HG03103 (cell line): ENCODE measurements around the gene ZNF174.

Source experiments
- ATAC-seq: cut with Tn5 transposase; IDR thresholded peaks from one replicate; pipeline ENCODE4 v1.9.1; 2021; ENCODE audit warnings: low read depth; ENCODE audit not compliant: unreplicated experiment

ZNF174 gene

DNA sequence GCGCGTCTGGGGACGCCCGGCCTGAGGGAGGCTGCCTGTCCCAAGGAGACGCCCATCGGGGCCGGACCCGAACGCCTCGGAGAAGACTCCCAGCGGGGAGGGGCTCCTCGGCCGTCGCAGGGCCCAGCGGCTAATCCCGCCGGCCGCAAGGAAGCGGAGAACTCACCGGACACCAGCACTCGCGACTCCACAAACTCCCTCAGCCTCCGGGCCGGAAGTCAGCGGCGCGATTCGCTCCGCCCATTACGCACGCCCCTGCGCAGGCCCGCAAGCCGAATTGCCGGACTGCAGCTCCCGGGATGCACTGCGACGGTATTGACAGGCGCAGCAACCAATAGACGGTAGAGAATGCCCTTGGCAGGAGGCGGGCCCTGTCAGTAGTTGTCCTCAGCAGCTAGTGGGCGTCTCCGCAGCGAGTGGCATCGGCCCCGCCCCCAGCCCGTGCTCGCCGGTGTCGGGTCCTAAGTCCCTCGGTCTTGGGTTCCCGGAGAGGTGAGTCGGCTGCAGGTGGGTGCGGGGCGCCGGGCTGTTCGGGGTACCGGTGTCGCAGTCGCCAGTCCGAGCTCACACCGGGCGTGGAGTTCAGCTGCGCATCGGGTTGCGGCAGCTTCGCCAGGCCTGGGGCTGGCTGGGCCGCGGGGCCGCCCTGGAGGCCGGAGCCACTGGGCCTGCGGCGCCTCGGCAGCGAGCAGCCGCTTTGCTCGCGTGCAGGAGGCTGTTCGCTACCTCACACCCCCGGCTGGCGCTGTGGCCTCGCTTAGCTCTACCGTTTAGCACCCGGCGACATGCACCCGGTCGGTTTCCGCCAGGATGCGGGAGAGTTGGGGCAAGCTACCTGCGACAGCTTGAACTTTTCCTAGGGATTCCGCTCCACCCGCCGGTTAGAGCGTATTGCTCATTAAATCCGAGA, at the start of gene ZNF174, which contains the start of gene ZSCAN32:
ZNF174 (plus strand) TSS at position 437 of the 910 bp plus-strand sequence. CDS start 790 bp downstream, outside the sequence.
ZSCAN32 (minus strand) TSS at position 226 of the 910 bp plus-strand sequence. CDS start 3,447 bp downstream, outside the sequence.
- peak; percentile 95 for ATAC-seq

DNA sequence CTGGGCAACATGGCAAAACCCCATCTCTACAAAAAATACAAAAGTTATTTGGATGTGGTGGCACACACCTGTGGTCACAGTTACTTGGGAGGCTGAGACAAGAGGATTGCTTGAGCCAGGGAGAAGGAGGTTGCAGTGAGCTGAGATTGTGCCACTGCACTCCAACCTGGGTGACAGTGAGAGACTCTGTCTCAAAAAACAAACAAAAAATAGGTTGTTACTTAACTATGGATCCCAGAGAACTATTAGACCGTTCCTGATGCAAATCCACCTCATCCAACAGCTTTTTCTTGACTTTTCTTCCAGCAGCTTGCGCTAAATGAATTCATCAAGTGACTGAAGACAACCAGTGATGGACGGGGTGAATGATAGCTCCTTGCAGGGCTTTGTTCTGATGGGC, 45.4 kb upstream of the ZNF174 start, which contains the start of gene OR2C1:
OR2C1 (plus strand) TSS at position 301 of the 400 bp plus-strand sequence; CDS start at position 353, 52 bp downstream.
- ATAC-seq = no peak

DNA sequence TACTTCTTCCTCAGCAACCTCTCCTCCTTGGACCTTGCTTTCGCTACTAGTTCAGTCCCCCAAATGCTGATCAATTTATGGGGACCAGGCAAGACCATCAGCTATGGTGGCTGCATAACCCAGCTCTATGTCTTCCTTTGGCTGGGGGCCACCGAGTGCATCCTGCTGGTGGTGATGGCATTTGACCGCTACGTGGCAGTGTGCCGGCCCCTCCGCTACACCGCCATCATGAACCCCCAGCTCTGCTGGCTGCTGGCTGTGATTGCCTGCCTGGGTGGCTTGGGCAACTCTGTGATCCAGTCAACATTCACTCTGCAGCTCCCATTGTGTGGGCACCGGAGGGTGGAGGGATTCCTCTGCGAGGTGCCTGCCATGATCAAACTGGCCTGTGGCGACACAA, 44.9 kb upstream of the ZNF174 start:
- no peak for ATAC-seq

DNA sequence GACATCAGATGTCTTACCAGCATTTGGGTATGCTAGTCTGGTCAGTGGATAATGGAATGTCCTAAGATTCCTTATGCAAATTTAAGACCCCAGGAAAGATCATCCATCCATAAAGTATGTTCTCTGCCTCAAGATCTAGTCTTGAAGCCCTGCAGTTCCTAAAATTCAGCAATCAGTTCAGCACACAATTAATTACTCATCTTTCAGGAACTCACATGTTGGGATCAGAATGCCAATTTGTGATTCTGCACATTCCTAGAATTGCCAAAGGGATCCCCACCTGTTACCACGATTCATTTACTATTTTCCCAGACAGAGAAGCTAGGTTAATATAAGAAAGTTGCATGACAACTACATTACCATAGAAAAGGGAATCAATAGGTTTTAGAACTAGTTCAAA, 42.1 kb upstream of the ZNF174 start:
- no peak for ATAC-seq

DNA sequence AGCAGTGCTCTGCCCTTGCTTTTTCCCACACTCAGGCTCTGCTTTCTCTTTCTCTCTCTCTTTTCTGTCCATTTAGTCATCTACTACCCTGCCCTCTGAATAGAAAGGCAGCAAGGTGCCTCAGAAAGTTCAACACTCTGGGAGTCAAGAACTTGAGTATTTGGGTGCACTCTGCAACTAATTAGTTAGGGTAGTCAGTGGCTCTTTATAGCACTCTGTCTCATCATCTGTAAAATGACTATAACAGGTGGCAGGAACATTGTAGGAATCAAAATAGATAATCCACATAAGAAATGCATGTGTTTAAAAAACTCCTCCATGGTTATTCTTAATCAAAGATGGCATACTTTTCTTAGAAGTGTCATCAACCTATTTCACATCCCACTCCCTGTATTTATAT, 38.1 kb upstream of the ZNF174 start:
- ATAC-seq = no peak

DNA sequence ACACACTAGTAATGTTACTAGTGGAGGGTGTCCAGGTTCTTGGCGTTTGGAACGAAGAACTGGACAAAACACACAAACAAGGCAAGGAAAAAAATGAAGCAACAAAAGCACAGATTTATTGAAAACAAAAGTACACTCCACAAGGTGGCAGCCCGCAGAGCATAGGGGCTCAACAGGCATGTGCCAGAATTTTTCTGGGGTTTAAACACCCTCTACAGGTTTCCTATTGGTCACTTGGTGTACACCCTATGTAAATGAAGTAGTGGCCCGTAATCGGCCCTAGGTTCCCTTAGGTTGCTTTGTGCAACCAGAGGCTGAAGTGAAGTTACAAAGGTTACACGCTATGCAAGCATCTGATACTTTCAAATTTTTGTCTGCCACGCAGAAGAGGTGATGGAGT, 37.2 kb upstream of the ZNF174 start:
- ATAC-seq = no peak

DNA sequence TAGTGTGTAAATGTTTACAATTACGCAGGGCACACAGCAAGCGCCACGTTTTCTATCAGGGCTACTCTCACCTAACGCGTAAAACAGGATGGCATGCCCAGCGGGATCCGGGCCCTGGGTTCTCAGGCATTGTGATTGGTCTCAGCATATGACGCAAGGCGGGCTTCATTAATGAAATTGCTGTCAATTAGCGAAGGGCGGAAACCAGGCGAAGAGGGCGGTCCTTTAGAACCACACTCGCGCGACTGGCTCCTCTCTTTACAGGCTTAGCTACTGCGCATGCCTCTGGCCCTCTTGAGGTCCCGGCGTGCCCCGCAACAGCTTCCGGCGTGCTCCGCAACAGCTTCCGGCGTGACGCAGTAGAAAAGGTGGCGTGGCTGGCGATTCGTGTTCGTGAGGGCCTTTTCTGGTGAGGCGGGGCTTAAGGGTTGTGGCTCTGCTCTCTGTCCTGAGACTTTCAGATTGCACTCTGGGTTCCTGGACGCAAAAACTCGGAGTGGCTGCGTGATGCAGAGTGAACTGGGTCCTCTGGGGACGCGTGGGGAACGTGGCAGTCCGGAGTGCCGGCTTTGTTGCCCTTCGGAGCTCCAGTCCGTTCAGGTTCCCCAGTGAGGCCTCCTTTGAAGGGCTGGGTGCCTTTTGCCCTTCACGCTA, 36.1 kb upstream of the ZNF174 start:
- ATAC-seq = no peak

DNA sequence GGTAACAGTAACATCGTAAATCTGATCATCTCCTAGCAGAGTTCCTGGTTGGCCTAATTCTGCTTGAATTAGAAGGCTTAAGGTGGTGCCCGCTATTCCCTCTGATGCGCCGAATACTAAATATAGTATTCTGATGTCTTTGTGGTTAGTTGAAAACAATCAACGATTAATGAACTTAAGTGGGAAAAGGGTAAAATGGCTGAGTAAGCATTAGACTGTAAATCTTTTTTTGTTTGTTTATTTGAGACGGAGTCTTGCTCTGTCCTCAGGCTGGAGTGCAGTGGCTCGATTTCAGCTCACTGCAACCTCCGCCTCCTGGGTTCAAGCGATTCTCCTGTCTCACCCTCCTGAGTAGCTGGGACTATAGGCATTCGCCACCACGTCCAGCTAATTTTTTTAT, 31.9 kb upstream of the ZNF174 start:
- ATAC-seq = no peak

DNA sequence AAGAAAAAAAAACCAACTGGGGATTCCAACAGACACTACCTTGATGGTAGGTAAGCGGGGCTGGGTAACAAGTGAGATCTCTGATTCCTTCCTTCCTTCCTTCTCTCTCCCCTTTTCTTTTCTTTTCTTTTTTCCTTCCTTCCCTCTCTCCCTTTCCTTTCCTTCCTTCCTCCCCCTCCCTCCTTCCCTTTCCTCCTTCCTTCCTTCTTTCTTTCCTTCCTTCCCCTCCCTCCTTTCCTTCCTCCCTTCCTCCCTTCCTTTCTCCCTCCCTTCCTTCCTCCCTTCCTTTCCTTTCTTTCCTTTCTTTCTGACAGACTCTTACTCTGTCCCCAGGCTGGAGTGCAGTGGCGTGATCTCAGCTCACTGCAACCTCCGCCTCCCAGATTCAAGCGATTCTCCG, 25.3 kb upstream of the ZNF174 start:
- ATAC-seq = no peak

DNA sequence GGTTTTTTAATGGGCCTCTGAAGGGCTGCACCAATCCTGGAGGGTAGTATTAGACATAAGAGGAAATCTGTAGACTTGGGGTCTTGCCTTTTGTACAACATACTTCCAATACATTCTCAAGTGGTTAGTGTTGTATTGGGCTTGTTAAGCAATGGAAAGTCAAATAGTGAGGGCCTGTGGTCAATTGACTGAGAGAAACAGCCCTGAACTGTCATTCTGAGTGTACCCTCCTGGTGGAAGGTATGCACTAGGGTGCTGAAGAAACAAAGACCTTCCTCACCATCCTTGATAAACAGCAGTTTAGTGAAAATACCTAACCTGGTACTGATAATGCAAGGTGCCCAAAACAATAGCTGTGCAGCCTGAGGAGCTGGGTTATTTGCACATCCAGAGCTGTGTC, 23.1 kb upstream of the ZNF174 start:
- ATAC-seq = no peak

DNA sequence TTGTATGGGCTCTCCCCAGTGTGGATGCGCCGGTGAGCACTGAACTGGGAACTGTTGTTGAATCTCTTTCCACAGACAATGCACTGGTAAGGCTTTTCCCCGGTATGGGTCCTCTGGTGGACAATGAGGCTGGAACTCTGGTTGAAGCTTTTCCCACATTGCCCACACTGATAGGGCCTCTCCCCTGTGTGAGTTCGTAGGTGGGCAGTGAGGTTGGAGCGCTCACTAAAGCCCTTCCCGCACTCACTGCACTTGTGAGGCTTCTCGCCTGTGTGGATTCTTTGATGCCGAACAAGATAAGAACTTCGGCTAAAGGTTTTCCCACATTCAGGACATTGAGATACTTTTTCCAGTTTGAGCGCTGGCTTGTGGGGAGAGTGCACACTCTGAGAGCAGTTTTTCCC, 18.0 kb upstream of the ZNF174 start:
- no peak for ATAC-seq

DNA sequence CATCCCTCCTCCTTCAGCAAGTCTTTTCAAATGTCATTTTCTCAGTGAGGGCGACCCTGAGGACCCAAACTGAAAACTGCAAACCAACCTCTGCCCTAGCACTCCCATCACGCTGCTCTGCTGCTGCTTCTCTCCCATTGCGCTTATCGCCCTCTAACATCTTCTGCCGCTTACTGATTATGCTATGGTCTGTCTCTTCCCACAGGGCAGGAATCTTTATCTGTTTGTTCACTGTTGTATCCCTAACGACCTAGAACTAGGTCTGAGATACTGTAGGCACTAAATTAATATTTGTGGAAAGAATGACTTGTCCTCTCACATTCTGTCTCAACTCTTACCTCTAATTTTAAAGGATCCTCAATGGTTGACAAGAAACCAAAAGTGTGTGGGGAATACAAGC, 12.7 kb upstream of the ZNF174 start:
- no peak for ATAC-seq

DNA sequence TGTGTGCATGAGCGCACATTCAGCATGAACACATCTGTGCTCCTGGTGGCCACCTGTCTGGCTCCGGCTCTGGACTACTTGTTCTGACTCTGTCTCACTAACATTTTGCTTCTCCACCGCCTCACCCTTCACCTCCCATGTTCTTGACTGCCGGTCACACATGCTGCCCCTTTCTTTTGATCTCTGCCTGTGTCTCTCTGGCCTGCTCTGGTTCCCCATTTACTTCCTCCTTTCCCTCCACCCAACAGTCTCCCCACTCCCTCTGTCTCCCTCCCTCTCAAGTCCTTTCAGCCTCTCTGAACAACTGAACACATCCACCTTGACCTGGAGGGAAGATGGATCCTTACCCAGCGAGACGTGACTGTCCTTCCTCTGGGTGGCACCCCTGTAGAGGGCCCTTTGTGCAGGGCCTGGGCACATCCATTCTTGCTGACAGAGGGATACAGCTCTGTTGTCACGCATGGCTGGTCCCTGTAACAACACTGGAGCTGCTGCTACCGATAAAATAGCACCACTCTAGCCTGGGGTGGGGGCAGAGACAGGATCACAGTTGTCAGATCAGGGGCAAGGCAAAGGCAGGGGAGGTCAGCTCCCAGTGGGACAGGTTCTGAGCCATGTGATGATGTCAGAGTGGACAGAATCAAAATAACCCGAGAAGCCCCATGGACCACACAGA, 11.2 kb upstream of the ZNF174 start:
- no peak for ATAC-seq

DNA sequence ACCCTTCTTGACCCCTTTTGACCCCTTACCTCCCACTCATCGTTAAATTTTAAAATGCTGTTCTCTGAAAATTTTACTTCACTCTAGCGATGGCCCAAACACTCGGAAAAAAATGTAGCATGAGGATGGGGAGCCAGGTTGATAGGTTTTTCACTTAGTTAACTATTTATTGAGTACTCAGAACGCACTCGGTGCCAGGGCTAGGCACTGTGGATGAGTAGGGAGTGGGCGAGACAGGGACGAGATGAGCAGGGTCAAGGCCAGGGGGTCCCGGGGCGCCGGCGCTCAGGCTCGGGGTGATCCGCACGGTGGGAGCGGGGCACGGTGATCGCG, 603 bp upstream of the ZNF174 start:
- no peak for ATAC-seq

DNA sequence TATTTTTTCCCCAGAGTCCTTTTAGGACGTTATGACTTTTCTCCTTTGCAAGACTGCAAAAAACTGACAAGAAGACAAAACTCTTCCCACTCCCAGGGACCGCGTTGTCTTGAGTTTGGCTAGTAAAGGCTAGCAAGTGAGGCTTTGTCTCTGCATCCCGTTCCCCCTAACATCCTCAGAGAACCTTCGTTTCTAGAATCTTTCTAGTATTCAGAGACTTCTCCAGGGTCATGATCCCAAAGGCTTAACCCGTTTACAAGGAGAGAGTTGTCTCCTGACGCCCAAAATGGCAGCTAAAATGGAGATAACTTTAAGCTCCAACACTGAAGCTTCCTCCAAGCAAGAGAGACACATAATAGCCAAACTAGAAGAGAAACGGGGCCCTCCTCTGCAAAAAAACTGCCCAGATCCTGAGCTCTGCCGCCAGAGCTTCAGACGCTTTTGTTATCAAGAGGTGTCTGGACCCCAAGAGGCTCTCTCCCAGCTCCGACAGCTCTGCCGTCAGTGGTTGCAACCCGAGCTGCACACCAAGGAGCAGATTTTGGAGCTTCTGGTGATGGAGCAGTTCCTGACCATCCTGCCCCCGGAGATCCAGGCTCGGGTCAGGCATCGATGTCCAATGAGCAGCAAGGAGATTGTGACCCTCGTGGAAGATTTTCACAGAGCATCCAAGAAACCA, 843 bp downstream of the ZNF174 start:
- no peak for ATAC-seq

DNA sequence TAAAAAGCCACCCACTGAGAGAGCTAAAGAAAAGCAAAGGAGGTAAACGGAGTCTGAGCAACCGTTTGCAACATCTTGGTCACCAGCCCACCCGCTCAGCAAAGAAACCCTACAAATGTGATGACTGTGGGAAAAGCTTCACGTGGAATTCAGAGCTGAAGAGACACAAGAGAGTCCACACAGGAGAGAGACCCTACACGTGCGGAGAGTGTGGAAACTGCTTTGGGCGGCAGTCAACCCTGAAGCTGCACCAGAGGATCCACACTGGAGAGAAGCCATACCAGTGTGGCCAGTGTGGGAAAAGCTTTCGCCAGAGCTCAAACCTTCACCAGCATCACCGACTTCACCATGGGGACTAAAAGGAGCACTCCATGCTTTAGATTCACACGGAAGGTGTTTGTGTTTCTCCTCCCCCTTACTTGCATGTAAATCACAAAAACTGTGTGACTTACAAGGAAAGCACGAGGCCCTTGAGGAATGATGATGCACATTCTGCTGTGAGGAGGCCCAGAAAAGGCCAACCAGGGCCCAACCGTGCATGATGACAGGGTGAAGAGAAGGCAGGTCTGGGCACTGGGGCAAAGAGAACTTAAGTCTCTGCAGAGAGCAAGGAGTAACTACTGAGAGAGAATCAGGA, 7.7 kb downstream of the ZNF174 start:
- ATAC-seq = no peak

DNA sequence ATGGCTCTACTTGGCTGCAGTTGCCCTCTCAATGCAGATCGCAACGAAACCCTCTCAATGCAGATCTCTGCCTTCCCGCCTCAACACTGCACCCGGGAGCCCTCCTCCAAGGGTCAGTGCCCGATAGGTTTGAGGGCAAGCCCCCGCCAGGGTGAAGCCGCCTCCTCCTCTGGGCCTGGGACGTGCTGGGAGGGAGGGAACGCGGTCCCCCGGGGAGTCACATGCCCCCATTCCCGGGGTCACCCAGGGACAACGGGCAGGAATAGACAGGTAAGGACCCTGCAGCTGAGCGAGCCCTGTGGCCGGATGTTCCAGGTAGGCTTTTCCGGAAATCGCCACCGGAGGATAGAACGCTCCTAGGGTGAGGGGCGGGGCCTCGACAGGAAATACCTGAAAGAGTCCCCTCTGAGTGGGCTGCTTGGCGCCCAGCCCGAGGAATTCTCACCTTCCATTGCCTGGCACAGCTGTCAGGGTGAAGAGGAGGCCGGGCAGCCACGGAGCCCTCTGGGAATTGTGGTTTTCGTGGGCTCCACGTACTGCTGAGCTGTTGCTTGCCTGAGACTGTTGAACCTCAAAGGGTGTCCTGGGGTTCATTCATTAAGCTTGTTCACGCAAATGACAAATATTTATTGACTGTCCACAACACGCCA, 12.8 kb downstream of the ZNF174 start:
- ATAC-seq = no peak

DNA sequence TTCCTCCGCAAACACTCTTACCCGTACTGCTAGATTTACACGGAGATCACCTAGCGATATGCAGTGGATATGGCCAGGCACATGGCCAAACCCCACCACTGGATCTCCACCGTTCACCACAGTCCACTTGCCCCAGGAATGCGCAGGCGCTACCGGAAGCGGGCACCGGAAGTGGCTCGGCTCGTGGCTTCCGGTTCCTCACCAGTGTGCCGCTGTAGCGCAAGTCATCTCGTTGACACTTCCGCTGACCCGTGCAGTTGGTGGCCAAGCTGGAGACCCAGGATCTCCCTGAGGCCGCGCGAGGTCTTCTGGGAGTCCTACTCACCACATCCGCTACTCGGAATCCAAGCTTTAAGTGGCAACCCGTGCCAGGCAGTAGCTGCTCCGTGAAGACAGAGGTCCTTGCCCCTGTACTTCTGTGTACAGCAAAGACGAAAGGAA, 30.8 kb downstream of the ZNF174 start:
- no peak for ATAC-seq

DNA sequence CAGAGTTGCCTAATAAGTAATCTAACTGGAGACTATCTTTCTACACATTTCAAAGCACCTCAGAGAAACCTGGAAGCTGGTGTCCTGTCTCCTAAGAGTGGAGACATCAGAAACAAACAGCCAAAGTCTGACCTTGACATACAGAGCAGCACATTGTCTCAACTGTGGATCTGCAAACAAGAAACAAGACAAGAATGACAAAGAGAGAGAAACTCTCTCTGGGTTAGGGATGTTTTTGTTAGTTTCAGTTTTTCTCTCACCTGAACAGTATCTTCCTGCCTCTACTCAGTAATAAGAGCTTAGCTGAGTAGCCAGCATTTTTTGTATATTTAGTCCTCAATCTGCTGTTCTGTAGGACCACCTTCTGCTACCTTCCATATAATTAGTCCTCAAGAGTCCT, 33.4 kb downstream of the ZNF174 start:
- ATAC-seq = no peak

DNA sequence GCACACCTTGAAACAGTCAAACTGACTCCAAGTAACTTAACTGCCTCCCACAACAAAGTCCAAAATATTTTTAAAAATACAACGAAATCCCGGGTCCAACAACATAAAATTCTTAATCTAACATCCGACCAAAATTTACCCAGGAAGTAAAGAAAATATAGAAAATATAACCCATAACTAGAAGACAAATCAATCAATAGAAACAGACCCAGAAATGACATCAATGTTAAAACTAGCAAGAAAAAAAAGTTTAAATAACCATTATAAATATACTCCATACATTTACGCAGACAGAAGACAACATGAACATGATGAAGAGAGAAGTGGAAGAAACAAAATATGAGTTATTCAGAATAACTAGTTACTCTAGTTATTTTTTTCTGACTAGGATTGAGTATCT, 38.6 kb downstream of the ZNF174 start:
- ATAC-seq = no peak
